ENCODE measurements around the gene RFX7. TPM values are rescaled to one million over a fixed set of nuclear protein-coding genes. Genes with fewer than 3 reads are reported as not detected.

Gene RFX7
- total RNA-seq, 2 experiments from 2014 or later = 22.5 to 23.6 TPM

DNA sequence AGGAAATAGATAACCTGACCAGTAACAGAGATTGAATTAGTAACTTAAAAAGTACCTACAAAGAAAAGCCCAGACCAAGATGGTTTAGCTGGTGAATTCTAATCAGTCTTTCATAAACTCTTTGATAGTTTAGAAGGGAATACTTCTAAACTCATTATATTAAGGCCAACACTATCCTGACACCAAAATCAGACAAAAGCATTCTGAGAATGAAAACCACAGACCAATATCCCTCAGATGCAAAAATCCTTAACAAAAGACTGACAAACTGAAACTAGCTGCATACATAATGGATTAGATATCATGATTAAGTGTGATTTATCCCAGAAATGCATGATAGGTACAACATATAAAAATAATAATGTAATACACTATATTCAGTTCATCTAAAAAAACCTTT, 115.6 kb downstream of the RFX7 start:
- no peaks in the 10 kb centered on the region for H3K27me3 ChIP-seq (ENCODE audit: control insufficient read depth in 1 of 2, insufficient read depth in 2 of 2, low read length in 2 of 2)
- peaks cover 10% of the 10 kb centered on the region for H3K36me3 ChIP-seq (ENCODE audit: insufficient read depth, low read length)
- intact Hi-C loops (cut with DNase I, micrococcal nuclease) = no loop called here
- Mint-ChIP-seq H3K27me3 (no peaks in the 10 kb centered on the region), H3K4me1 (ENCODE audit: low read depth) (no peaks in the 10 kb centered on the region), H3K9me3 (peaks cover 25% of the 10 kb centered on the region), H3K36me3 (ENCODE audit: low read depth) (peaks cover 86% of the 10 kb centered on the region), H3K4me3 (no peak overlapping the region), H3K27ac (no peak overlapping the region)
- H3K4me1 ChIP-seq (ENCODE audit: insufficient read depth, low read length) = no peaks in the 10 kb centered on the region
- no peak overlapping the region for H3K4me3 ChIP-seq (ENCODE audit: low read length)
- TF ChIP-seq, protein P1, sequence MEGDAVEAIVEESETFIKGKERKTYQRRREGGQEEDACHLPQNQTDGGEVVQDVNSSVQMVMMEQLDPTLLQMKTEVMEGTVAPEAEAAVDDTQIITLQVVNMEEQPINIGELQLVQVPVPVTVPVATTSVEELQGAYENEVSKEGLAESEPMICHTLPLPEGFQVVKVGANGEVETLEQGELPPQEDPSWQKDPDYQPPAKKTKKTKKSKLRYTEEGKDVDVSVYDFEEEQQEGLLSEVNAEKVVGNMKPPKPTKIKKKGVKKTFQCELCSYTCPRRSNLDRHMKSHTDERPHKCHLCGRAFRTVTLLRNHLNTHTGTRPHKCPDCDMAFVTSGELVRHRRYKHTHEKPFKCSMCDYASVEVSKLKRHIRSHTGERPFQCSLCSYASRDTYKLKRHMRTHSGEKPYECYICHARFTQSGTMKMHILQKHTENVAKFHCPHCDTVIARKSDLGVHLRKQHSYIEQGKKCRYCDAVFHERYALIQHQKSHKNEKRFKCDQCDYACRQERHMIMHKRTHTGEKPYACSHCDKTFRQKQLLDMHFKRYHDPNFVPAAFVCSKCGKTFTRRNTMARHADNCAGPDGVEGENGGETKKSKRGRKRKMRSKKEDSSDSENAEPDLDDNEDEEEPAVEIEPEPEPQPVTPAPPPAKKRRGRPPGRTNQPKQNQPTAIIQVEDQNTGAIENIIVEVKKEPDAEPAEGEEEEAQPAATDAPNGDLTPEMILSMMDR (IDR thresholded peaks at IDR 0.05) = no peak
- no peak for DNase-seq
- peaks cover 5 to 14% of the 10 kb centered on the region in 2 experiments for H3K9me3 ChIP-seq (ENCODE audit: control insufficient read depth in 1 of 2, insufficient read depth in 1 of 2, low read length in 2 of 2)
- CTCF ChIA-PET = no interaction called here
- POLR2A ChIA-PET = no interaction called here
- ATAC-seq (ENCODE audit: poor library complexity) = no peak
- H3K27ac ChIP-seq (ENCODE audit: low read depth in 1 of 2, low read length in 2 of 2) = no peak overlapping the region

DNA sequence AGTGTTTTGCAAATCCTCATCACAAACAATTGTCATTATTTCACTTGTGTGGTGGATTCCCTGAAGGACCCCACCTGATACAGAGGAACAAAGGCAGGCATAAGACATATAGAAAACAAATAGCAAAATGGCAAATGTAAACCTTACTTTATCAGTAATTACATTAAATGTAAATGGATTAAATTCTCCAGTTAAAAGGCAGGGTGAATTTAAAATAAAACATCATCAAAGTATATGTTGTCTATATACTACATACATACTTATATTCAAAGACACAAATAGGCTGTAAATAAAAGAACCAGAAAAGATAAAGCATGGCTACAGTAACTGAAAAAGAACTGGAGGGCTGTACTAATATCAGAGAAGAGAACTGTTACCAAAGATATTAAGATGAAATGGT, 117.3 kb downstream of the RFX7 start:
- intact Hi-C loops (cut with DNase I, micrococcal nuclease) = no loop called here
- no peak overlapping the region for H3K27ac ChIP-seq (ENCODE audit: low read depth in 1 of 2, low read length in 2 of 2)
- TF ChIP-seq, protein P1 (IDR thresholded peaks at IDR 0.05) = no peak

DNA sequence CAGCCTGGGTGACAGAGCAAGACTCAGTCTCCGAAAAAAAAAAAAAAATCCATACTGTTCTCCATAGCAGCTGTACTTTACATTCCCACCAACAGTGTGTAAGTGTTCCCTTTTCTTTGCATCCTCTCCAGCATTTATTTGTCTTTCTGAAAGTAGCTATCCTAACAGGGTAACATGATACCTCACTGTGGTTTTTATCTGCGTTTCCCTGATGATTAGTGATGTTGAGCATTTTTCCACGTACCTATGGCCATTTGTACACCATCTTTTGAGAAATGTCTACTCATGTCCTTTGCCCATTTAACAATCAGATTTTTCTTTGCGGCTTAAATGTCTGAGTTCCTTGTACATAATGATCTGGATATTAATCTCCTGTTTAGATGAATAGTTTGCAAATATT, 119.3 kb downstream of the RFX7 start:
- Histone ChIP-seq H3K4me1 (ENCODE audit: insufficient read depth, low read length) (no peaks in the 10 kb centered on the region), H3K27ac (ENCODE audit: low read depth in 1 of 2, low read length in 2 of 2) (no peak overlapping the region), H3K27me3 (ENCODE audit: control insufficient read depth in 1 of 2, insufficient read depth in 2 of 2, low read length in 2 of 2) (no peaks in the 10 kb centered on the region), H3K4me3 (ENCODE audit: low read length) (no peak overlapping the region), H3K9me3 (ENCODE audit: control insufficient read depth in 1 of 2, insufficient read depth in 1 of 2, low read length in 2 of 2) (peaks cover 13 to 23% of the 10 kb centered on the region in 2 experiments), H3K36me3 (ENCODE audit: insufficient read depth, low read length) (peaks cover 13% of the 10 kb centered on the region)
- intact Hi-C loops (cut with DNase I, micrococcal nuclease) = no loop called here
- TF ChIP-seq, protein P1 (IDR thresholded peaks at IDR 0.05) = no peak
- Mint-ChIP-seq H3K27me3 (no peaks in the 10 kb centered on the region), H3K36me3 (ENCODE audit: low read depth) (peaks cover 96% of the 10 kb centered on the region), H3K9me3 (peaks cover 26% of the 10 kb centered on the region), H3K4me3 (no peak overlapping the region), H3K27ac (no peak overlapping the region), H3K4me1 (ENCODE audit: low read depth) (no peaks in the 10 kb centered on the region)
- DNase-seq = no peak
- CTCF ChIA-PET = no interaction called here
- POLR2A ChIA-PET = no interaction called here
- ATAC-seq (ENCODE audit: poor library complexity) = no peak

More for the DNA sequence above, 117.3 kb downstream of the RFX7 start:
- CTCF ChIA-PET = no interaction called here
- peaks cover 98% of the 10 kb centered on the region for H3K36me3 Mint-ChIP-seq (ENCODE audit: low read depth)
- no peaks in the 10 kb centered on the region for H3K27me3 Mint-ChIP-seq
- Histone ChIP-seq H3K4me1 (ENCODE audit: insufficient read depth, low read length) (no peaks in the 10 kb centered on the region), H3K36me3 (ENCODE audit: insufficient read depth, low read length) (peaks cover 13% of the 10 kb centered on the region), H3K4me3 (ENCODE audit: low read length) (no peak overlapping the region), H3K9me3 (ENCODE audit: control insufficient read depth in 1 of 2, insufficient read depth in 1 of 2, low read length in 2 of 2) (peaks cover 10 to 14% of the 10 kb centered on the region in 2 experiments), H3K27me3 (ENCODE audit: control insufficient read depth in 1 of 2, insufficient read depth in 2 of 2, low read length in 2 of 2) (no peaks in the 10 kb centered on the region)
- H3K4me1 Mint-ChIP-seq (ENCODE audit: low read depth) = no peaks in the 10 kb centered on the region
- no peak overlapping the region for H3K4me3 Mint-ChIP-seq
- H3K9me3 Mint-ChIP-seq = peaks cover 30% of the 10 kb centered on the region
- H3K27ac Mint-ChIP-seq = no peak overlapping the region
- POLR2A ChIA-PET = no interaction called here
- ATAC-seq (ENCODE audit: poor library complexity) (no peak), DNase-seq (no peak)
